H9 (cell line): ENCODE results near the gene DNAJC18. TPM values are rescaled to one million over a fixed set of nuclear protein-coding genes. Genes with fewer than 3 reads are reported as not detected.

Experiments
- DNase-seq: peaks from one replicate; pipeline ENCODE4 v3.0.0-alpha.2; 2017
- H2AFZ ChIP-seq: one replicate; pipeline ENCODE4 v1.6.1; 2013; ENCODE audit warnings: mild to moderate bottlenecking, low read length, control low read depth, moderate library complexity
- H2AK5ac ChIP-seq: 2 replicates; pipeline ENCODE4 v1.6.1; 2013; ENCODE audit warnings: low read length, control low read depth, mixed read lengths; ENCODE audit not compliant: insufficient read length
- H2BK120ac ChIP-seq: one replicate; pipeline ENCODE4 v1.6.1; 2013; ENCODE audit warnings: low read depth, mild to moderate bottlenecking, low read length, control low read depth, inconsistent platforms; ENCODE audit not compliant: poor library complexity, severe bottlenecking
- H2BK12ac ChIP-seq: 2 replicates; pipeline ENCODE4 v1.6.1; 2013; ENCODE audit warnings: low read length, control low read depth, mixed read lengths, low read depth; ENCODE audit not compliant: insufficient read length
- H2BK15ac ChIP-seq: 2 replicates; pipeline ENCODE4 v1.6.1; 2013; ENCODE audit warnings: low read depth, low read length, control low read depth
- H2BK20ac ChIP-seq: one replicate; pipeline ENCODE4 v1.6.1; 2013; ENCODE audit warnings: low read depth, mild to moderate bottlenecking, low read length, control low read depth, inconsistent platforms; ENCODE audit not compliant: poor library complexity, severe bottlenecking
- H2BK5ac ChIP-seq: 2 replicates; pipeline ENCODE4 v1.6.1; 2013; ENCODE audit warnings: low read length, control low read depth, mixed read lengths; ENCODE audit not compliant: insufficient read length
- H3K14ac ChIP-seq: 2 replicates; pipeline ENCODE4 v1.6.1; 2013; ENCODE audit warnings: low read length, control low read depth; ENCODE audit not compliant: insufficient read depth
- H3K18ac ChIP-seq: 2 replicates; pipeline ENCODE4 v1.6.1; 2013; ENCODE audit warnings: low read depth, mild to moderate bottlenecking, mixed read lengths, low read length, control low read depth; ENCODE audit not compliant: insufficient read length
- H3K23ac ChIP-seq: 2 replicates; pipeline ENCODE4 v1.6.1; 2013; ENCODE audit warnings: low read length, control low read depth, mixed read lengths, low read depth; ENCODE audit not compliant: insufficient read length
- H3K23me2 ChIP-seq: 2 replicates; pipeline ENCODE4 v1.6.1; 2013; ENCODE audit warnings: low read depth, mild to moderate bottlenecking, mixed read lengths, low read length, control low read depth; ENCODE audit not compliant: insufficient read length, poor library complexity, severe bottlenecking
- H3K27ac ChIP-seq: 2 replicates; pipeline ENCODE4 v1.5.1; 2013; ENCODE audit warnings: low read length, control low read depth, mixed read lengths, low read depth; ENCODE audit not compliant: insufficient read length
- H3K27me3 ChIP-seq: 2 replicates; pipeline ENCODE4 v1.6.1; 2013; ENCODE audit warnings: low read length, control low read depth, inconsistent platforms; ENCODE audit not compliant: insufficient read depth
- H3K4ac ChIP-seq: 2 replicates; pipeline ENCODE4 v1.6.1; 2013; ENCODE audit warnings: low read depth, mild to moderate bottlenecking, control low read depth, inconsistent platforms, low read length, moderate library complexity
- H3K4me1 ChIP-seq: 2 replicates; pipeline ENCODE4 v1.6.1; 2013; ENCODE audit warnings: low read length, control low read depth, inconsistent platforms; ENCODE audit not compliant: insufficient read depth
- H3K4me2 ChIP-seq: 2 replicates; pipeline ENCODE4 v1.6.1; 2013; ENCODE audit warnings: low read length, control low read depth, mixed read lengths; ENCODE audit not compliant: insufficient read length, insufficient read depth
- H3K56ac ChIP-seq: 2 replicates; pipeline ENCODE4 v1.6.1; 2013; ENCODE audit warnings: low read depth, mild to moderate bottlenecking, mixed read lengths, low read length, control low read depth; ENCODE audit not compliant: insufficient read length
- H3K79me1 ChIP-seq: 2 replicates; pipeline ENCODE4 v1.6.1; 2013; ENCODE audit warnings: low read depth, mild to moderate bottlenecking, moderate library complexity, low read length, control low read depth, inconsistent platforms; ENCODE audit not compliant: insufficient read depth, poor library complexity, severe bottlenecking
- H3K79me2 ChIP-seq: 2 replicates; pipeline ENCODE4 v1.6.1; 2013; ENCODE audit warnings: low read length, control low read depth, inconsistent platforms; ENCODE audit not compliant: insufficient read depth
- H3K9ac ChIP-seq: 2 replicates; pipeline ENCODE4 v1.6.1; 2013; ENCODE audit warnings: low read length, control low read depth, mixed read lengths; ENCODE audit not compliant: insufficient read length; ENCODE audit errors: extremely low read depth
- H3K9me3 ChIP-seq: one replicate; pipeline ENCODE4 v1.6.1; 2013; ENCODE audit warnings: low read depth, low read length, inconsistent platforms; ENCODE audit not compliant: control insufficient read depth
- H3T11ph ChIP-seq: one replicate; pipeline ENCODE4 v1.6.1; 2013; ENCODE audit warnings: mild to moderate bottlenecking, low read length, control low read depth, inconsistent platforms
- H4K20me1 ChIP-seq: one replicate; pipeline ENCODE4 v1.6.1; 2013; ENCODE audit not compliant: control insufficient read depth, insufficient read length, insufficient read depth
- H4K5ac ChIP-seq: 2 replicates; pipeline ENCODE4 v1.6.1; 2013; ENCODE audit warnings: low read depth, mild to moderate bottlenecking, mixed read lengths, low read length, control low read depth; ENCODE audit not compliant: insufficient read length
- H4K8ac ChIP-seq: replicated peaks from 2 replicates; pipeline ENCODE4 v1.6.1; 2013; ENCODE audit warnings: low read length, control low read depth, mixed read lengths, low read depth; ENCODE audit not compliant: insufficient read length
- H4K91ac ChIP-seq: 2 replicates; pipeline ENCODE4 v1.6.1; 2013; ENCODE audit warnings: low read depth, mild to moderate bottlenecking, moderate library complexity, mixed read lengths, low read length, control low read depth; ENCODE audit not compliant: insufficient read length
- H3K27ac Mint-ChIP-seq, 3 experiments: 2 replicates in 2 of 3; 3 replicates in 1 of 3; pipeline ENCODE4 v1.8.0; 2020 to 2021; ENCODE audit warnings: mixed read lengths in 3 of 3, mild to moderate bottlenecking in 1 of 3, moderate library complexity in 1 of 3
- H3K27me3 Mint-ChIP-seq: 2 replicates; pipeline ENCODE4 v1.8.0; 2021; ENCODE audit warnings: low read depth, mild to moderate bottlenecking, moderate library complexity, mixed read lengths
- H3K36me3 Mint-ChIP-seq, 3 experiments: 2 replicates in 2 of 3; 3 replicates in 1 of 3; pipeline ENCODE4 v1.8.0; 2020 to 2021; ENCODE audit warnings: low read depth in 3 of 3, mixed read lengths in 3 of 3; ENCODE audit not compliant: insufficient read depth in 1 of 3
- H3K4me1 Mint-ChIP-seq, 2 experiments: 2 replicates each; pipeline ENCODE4 v1.8.0; 2020; ENCODE audit warnings: mixed read lengths in 2 of 2
- H3K4me3 Mint-ChIP-seq, 2 experiments: 2 replicates in 1 of 2; 3 replicates in 1 of 2; pipeline ENCODE4 v1.8.0; 2020 to 2021; ENCODE audit warnings: mild to moderate bottlenecking in 2 of 2, mixed read lengths in 2 of 2, moderate library complexity in 1 of 2
- H3K9me3 Mint-ChIP-seq, 2 experiments: 2 replicates in 1 of 2; 3 replicates in 1 of 2; pipeline ENCODE4 v1.8.0; 2020; ENCODE audit warnings: mild to moderate bottlenecking in 2 of 2, mixed read lengths in 2 of 2, moderate library complexity in 1 of 2
- WGBS: extraction: QIAGEN DNeasy Blood & Tissue Kit; methylation state at CpG from one replicate; pipeline ENCODE4 v1.1.7; 2013; ENCODE audit warnings: missing lambda C conversion rate, low lambda C conversion rate, mixed read lengths; ENCODE audit not compliant: insufficient read length; ENCODE audit errors: extremely low coverage; 5-methylcytosine and 5-hydroxymethylcytosine counted together
- total RNA-seq: library from RNA; stranded (reverse); gene quantifications from 2 replicates; pipeline ENCODE4 v1.2.1, GENCODE V29; 2021
- TF ChIP-seq, protein P1 (sequence below): fragments of 200-600 bp; sonication (generic); conservative IDR thresholded peaks from 3 replicates; pipeline ENCODE4 v1.8.0; 2021; ENCODE audit warnings: antibody characterized with exemption, mild to moderate bottlenecking

DNAJC18 gene
- total RNA-seq, 1 experiment from 2014 or later: 26.5 TPM

DNA sequence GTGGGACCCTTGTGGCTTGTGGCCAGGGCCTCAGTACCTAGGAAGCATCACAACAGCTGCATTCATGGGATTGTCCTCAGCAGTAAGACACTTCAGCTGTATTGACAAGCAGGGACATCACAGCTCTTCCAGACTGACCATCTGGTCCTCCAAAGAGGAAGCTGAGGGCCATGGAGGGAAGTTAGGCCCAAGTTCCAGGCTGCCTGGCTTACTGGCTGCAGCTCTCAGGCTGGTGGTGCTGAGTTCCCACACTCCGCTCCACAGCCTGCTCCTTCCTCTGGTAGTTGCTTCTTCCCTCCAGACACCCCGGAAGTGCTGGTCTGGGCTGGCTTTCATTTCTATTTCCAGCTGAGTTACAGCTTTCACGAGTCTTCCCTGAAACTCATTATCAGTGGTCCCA, 48.9 kb upstream of the DNAJC18 start:
- Histone ChIP-seq H3K14ac (no peak overlapping the region; the same call in 1 of the 2 replicates), H3K4ac (no peak overlapping the region), H2AFZ (no peak overlapping the region), H2BK12ac (no peak overlapping the region), H4K91ac (no peak overlapping the region), H3K23ac (no peak overlapping the region), H3K79me1 (no peaks in the 10 kb centered on the region), H4K5ac (no peak overlapping the region), H2BK5ac (no peak overlapping the region), H3K56ac (no peak overlapping the region), H3K27me3 (no peaks in the 10 kb centered on the region), H3K4me2 (no peak overlapping the region), H3K9me3 (no peaks in the 10 kb centered on the region), H3K79me2 (no peaks in the 10 kb centered on the region), H3K18ac (no peak overlapping the region), H3K9ac (no peak overlapping the region), H4K8ac (no peak overlapping the region), H3K23me2 (no peaks in the 10 kb centered on the region), H4K20me1 (no peaks in the 10 kb centered on the region), H2BK120ac (no peak overlapping the region), H3K4me1 (no peaks in the 10 kb centered on the region; the same call in 1 of the 2 replicates), H3K27ac (no peak overlapping the region), H2BK20ac (no peak overlapping the region), H3T11ph (no peak overlapping the region), H2BK15ac (no peak overlapping the region), H2AK5ac (no peak overlapping the region)
- TF ChIP-seq, protein P1, sequence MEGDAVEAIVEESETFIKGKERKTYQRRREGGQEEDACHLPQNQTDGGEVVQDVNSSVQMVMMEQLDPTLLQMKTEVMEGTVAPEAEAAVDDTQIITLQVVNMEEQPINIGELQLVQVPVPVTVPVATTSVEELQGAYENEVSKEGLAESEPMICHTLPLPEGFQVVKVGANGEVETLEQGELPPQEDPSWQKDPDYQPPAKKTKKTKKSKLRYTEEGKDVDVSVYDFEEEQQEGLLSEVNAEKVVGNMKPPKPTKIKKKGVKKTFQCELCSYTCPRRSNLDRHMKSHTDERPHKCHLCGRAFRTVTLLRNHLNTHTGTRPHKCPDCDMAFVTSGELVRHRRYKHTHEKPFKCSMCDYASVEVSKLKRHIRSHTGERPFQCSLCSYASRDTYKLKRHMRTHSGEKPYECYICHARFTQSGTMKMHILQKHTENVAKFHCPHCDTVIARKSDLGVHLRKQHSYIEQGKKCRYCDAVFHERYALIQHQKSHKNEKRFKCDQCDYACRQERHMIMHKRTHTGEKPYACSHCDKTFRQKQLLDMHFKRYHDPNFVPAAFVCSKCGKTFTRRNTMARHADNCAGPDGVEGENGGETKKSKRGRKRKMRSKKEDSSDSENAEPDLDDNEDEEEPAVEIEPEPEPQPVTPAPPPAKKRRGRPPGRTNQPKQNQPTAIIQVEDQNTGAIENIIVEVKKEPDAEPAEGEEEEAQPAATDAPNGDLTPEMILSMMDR: no peak
- no peaks in the 10 kb centered on the region for H3K9me3 Mint-ChIP-seq
- WGBS: no CpG with 5 or more reads among the region's 3 CpGs
- H3K4me1 Mint-ChIP-seq: peaks cover 12 to 32% of the 10 kb centered on the region in 2 experiments
- no peak overlapping the region for H3K4me3 Mint-ChIP-seq
- no peaks in the 10 kb centered on the region for H3K36me3 Mint-ChIP-seq
- DNase-seq: no peak
- peak overlapping the region in 2 of 3 experiments; percentile 37 to 68; a peak in 2 of 7 replicates for H3K27ac Mint-ChIP-seq
- H3K27me3 Mint-ChIP-seq: peaks cover 3% of the 10 kb centered on the region; the same call in 1 of the 2 replicates
